Measurements from ENCODE around the gene TCF12.
"Not testable (repeated sequence)": the region's sequence is repeated elsewhere in the genome, so short reads cannot be mapped to it uniquely, and the experiment has no call there.

DNA sequence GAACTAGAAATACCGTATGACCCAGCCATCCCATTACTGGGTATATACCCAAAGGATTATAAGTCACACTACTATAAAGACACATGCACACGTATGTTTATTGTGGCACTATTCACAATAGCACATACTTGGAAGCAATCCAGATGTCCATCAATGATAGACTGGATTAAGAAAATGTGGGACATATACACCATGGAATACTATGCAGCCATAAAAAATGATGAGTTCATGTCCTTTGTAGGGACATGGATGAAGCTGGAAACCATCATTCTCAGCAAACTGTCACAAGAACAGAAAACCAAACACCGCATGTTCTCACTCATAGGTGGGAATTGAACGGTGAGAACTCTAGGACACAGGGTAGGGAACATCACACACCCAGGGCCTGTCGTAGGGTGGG, 36.6 kb downstream of the TCF12 start:
- TF ChIP-seq YY1 (IDR thresholded peaks at IDR 0.05; ENCODE audit: insufficient read depth, insufficient read length); SUZ12 (IDR thresholded peaks at IDR 0.05; ENCODE audit: extremely low read depth, insufficient read depth, insufficient read length); ZNF274 (IDR thresholded peaks at IDR 0.05; ENCODE audit: low read depth, low read length): not testable (repeated sequence)
